ENCODE measurements around the gene CD274.

CD274 gene

GRCh38 chr9:5499889-5500398 is 49.6 kb downstream of the CD274 start:
- DNase-seq (ENCODE audit: low read depth in 2 of 2): no peak

- DNase-seq (ENCODE audit: low read depth in 2 of 2): no peak
Observed at GRCh38 chr9:5500441-5501235, 50.3 kb downstream of the CD274 start.

GRCh38 chr9:5502553-5502952 is 52.2 kb downstream of the CD274 start:
- no peak for DNase-seq (ENCODE audit: low read depth in 2 of 2)

GRCh38 chr9:5509573-5509972 is 59.2 kb downstream of the CD274 start:
- no peak for DNase-seq (ENCODE audit: low read depth in 2 of 2)

- DNase-seq (ENCODE audit: low read depth in 2 of 2): peak in 1 of 2 donors; percentile 29
Observed at GRCh38 chr9:5510360-5510931, 60.1 kb downstream of the CD274 start, which contains the start of gene PDCD1LG2. PDCD1LG2 (plus strand) TSS chr9:5510531; CDS start chr9:5522547, 12,016 bp downstream.

- DNase-seq (ENCODE audit: low read depth in 2 of 2): no peak
Observed at GRCh38 chr9:5510989-5511388, 60.6 kb downstream of the CD274 start.

GRCh38 chr9:5511476-5511875 is 61.1 kb downstream of the CD274 start:
- no peak for DNase-seq (ENCODE audit: low read depth in 2 of 2)

GRCh38 chr9:5511935-5512580 is 61.7 kb downstream of the CD274 start:
- DNase-seq (ENCODE audit: low read depth in 2 of 2): no peak

- no peak for DNase-seq (ENCODE audit: low read depth in 2 of 2)
Observed at GRCh38 chr9:5512658-5513452, 62.5 kb downstream of the CD274 start.

- DNase-seq (ENCODE audit: low read depth in 2 of 2): no peak
Observed at GRCh38 chr9:5513966-5514616, 63.7 kb downstream of the CD274 start.

GRCh38 chr9:5514617-5515260 is 64.4 kb downstream of the CD274 start:
- DNase-seq (ENCODE audit: low read depth in 2 of 2): no peak

- no peak for DNase-seq (ENCODE audit: low read depth in 2 of 2)
Observed at GRCh38 chr9:5515261-5515650, 64.9 kb downstream of the CD274 start.

GRCh38 chr9:5516453-5517220 is 66.3 kb downstream of the CD274 start:
- no peak for DNase-seq (ENCODE audit: low read depth in 2 of 2)

- DNase-seq (ENCODE audit: low read depth in 2 of 2): no peak
Observed at GRCh38 chr9:5518171-5518936, 68.0 kb downstream of the CD274 start.

- no peak for DNase-seq (ENCODE audit: low read depth in 2 of 2)
Observed at GRCh38 chr9:5518937-5519319, 68.6 kb downstream of the CD274 start.
